ENCODE measurements around the gene MACROD1. TPM values are rescaled to one million over a fixed set of nuclear protein-coding genes. Genes with fewer than 3 reads are reported as not detected.

The MACROD1 gene
- total RNA-seq, 1 experiment from 2014 or later = 36.9 TPM

GRCh38 chr11:64203421-64204079 is 37.6 kb upstream of the MACROD1 start (continued):
- TF ChIP-seq GTF2I (CRISPR knock-in tag; conservative IDR thresholded peaks at IDR 0.05) = no peak
- no peak for TF ChIP-seq TEAD1 (CRISPR knock-in tag; IDR thresholded peaks at IDR 0.05)

- DNase-seq (ENCODE audit: low spot score) (no peak), ATAC-seq (no peak)
- POLR2A ChIA-PET = interaction anchor here (0.5 kb wide), 1 partner anchor 12 kb away, joined by 3 read pairs; no protein-coding TSS in a partner anchor
- peaks cover 6% of the 10 kb centered on the region for H3K4me1 Mint-ChIP-seq
- H3K27me3 Mint-ChIP-seq (ENCODE audit: low read depth) = no peaks in the 10 kb centered on the region
- H3K4me3 Mint-ChIP-seq = no peak overlapping the region
- CTCF ChIA-PET = interaction anchor here (0.7 to 5.4 kb wide), 4 partner anchors 47 to 139 kb away, joined by 3 to 76 read pairs (median 35); partner anchors contain the start of gene PLCB3
- no peaks in the 10 kb centered on the region for H3K9me3 Mint-ChIP-seq
- H3K27ac Mint-ChIP-seq = peak overlapping the region; percentile 65; the same call in 1 of the 2 replicates
- peaks cover 61% of the 10 kb centered on the region for H3K36me3 Mint-ChIP-seq
- TF ChIP-seq MLX (CRISPR knock-in tag; IDR thresholded peaks at IDR 0.05) = no peak
- TF ChIP-seq OVOL2 (CRISPR knock-in tag; IDR thresholded peaks at IDR 0.05; ENCODE audit: borderline replicate concordance) = no peak
- TF ChIP-seq IRF1 (CRISPR knock-in tag; IDR thresholded peaks at IDR 0.05) = no peak
- no peak for TF ChIP-seq ZNF671 (CRISPR knock-in tag; IDR thresholded peaks at IDR 0.05)
- no peak for TF ChIP-seq ZNF423 (CRISPR knock-in tag; IDR thresholded peaks at IDR 0.05)
- TF ChIP-seq SMAD3 (CRISPR knock-in tag; IDR thresholded peaks at IDR 0.05; ENCODE audit: borderline replicate concordance) = no peak
- TF ChIP-seq USF1 (CRISPR knock-in tag; IDR thresholded peaks at IDR 0.05) = no peak
- TF ChIP-seq PREB (CRISPR knock-in tag; IDR thresholded peaks at IDR 0.05; ENCODE audit: borderline replicate concordance) = no peak
- TF ChIP-seq HMGA2 (CRISPR knock-in tag; IDR thresholded peaks at IDR 0.05) = no peak
- no peak for TF ChIP-seq FOXP4 (CRISPR knock-in tag; IDR thresholded peaks at IDR 0.05)
- TF ChIP-seq ZMAT4 (CRISPR knock-in tag; IDR thresholded peaks at IDR 0.05) = no peak
- no peak for TF ChIP-seq AFF4 (CRISPR knock-in tag; IDR thresholded peaks at IDR 0.05; ENCODE audit: borderline replicate concordance)
- TF ChIP-seq TP53 (CRISPR knock-in tag; IDR thresholded peaks at IDR 0.05) = no peak
- TF ChIP-seq TEAD4 (CRISPR knock-in tag; IDR thresholded peaks at IDR 0.05) = no peak
- TF ChIP-seq HMGXB4 (CRISPR knock-in tag; IDR thresholded peaks at IDR 0.05) = no peak
- no peak for TF ChIP-seq E2F1 (CRISPR knock-in tag; IDR thresholded peaks at IDR 0.05)
- TF ChIP-seq MXD4 (CRISPR knock-in tag; IDR thresholded peaks at IDR 0.05; ENCODE audit: borderline replicate concordance) = no peak
- TF ChIP-seq SP1 (CRISPR knock-in tag; conservative IDR thresholded peaks at IDR 0.05) = no peak
Observed at GRCh38 chr11:64202992-64203391, 37.1 kb upstream of the MACROD1 start.

Measured in WTC11 (cell line).